C4-2B (cell line): ENCODE results near the gene MCUB.
A peak's percentile ranks its signal among the peaks of the same experiment; 100 is the strongest.

Source experiments
- H3K27ac ChIP-seq: fragments of 450-650 bp; 2 replicates; pipeline ENCODE4 v1.5.1; 2017
- CTCF ChIP-seq: fragments of 450-650 bp; conservative IDR thresholded peaks from 2 replicates; pipeline ENCODE4 v1.5.1; 2017; ENCODE audit warnings: mild to moderate bottlenecking
- ZFX ChIP-seq: fragments of 450-650 bp; IDR thresholded peaks from 2 replicates; pipeline ENCODE4 v1.6.1; 2017

Gene MCUB

GRCh38 chr4:109701566-109702410 lies 141.7 kb downstream of the MCUB start:
- no peak overlapping the region for H3K27ac ChIP-seq
- TF ChIP-seq CTCF: no peak
- no peak for TF ChIP-seq ZFX

GRCh38 chr4:109702950-109703663 lies 143.1 kb downstream of the MCUB start, which contains the start of gene CASP6:
CASP6 (minus strand) TSS chr4:109703445; CDS start chr4:109703395, 50 bp downstream.
- peak within 1 kb of the TSS; percentile 52 for H3K27ac ChIP-seq
- TF ChIP-seq ZFX (0 out of 2 replicates have a peak, but pooled peaks have one; percentile 8), CTCF (peak; percentile 69)

GRCh38 chr4:109703664-109704361 lies 143.8 kb downstream of the MCUB start:
- H3K27ac ChIP-seq: peak overlapping the region; percentile 52
- no peak for TF ChIP-seq ZFX
- TF ChIP-seq CTCF: no peak

DNA sequence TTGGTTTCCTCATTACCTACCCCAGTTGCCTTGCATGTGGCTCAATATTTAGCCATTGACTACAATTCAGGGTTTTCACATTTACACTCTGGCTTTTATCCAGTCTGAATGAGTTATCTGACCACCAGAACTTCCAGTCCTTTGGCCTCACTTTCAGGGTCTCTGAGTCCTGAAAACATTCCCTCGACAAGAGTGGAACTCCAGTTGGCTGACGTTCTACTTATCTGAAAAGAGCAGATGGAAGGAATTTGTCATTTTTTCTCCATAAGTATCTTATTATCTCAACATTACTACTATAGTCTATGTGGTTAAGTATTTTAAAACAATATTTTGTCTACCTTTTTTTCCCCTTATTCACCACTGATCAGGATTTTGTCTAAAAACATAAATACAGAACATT lies 148.4 kb downstream of the MCUB start:
- TF ChIP-seq CTCF: no peak
- no peak for TF ChIP-seq ZFX
- H3K27ac ChIP-seq: no peak overlapping the region

DNA sequence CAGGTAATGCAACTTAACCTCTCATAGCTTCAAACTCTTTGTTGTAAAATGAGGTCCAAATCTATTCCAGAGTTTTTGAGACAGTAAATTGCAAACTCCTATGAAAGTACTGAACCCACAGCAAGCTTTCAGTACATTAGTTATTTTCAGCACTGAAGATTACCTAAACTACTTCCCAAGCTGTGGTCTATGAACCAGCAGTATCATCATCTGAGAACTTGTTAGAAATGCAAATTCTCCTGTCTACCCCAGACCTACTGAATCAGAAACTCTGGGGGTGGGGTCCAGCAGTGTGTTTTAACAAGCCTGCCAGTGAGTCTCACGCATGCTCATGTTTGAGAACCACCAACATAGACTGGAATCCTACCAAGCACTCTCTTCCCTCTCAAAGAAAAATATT lies 148.9 kb downstream of the MCUB start:
- TF ChIP-seq CTCF (no peak), ZFX (no peak)
- H3K27ac ChIP-seq: no peak overlapping the region

DNA sequence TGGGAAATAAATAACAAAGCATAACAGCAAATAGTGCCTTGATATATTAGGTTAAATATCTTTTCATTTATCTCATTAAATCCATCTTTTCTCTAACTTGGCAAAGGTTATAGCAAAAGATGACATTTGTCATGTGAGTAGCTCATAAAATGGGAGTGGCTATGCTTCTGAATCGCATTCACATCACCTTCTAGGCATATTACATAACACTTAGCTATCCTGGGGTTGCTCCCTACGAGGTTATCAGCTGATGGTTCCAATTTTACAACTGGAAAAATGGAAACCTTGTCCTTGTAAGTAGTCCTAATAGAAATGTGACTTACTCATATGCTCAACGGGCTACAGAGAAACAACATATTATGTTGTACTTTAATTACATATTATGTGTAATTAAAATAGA lies 153.5 kb downstream of the MCUB start:
- TF ChIP-seq CTCF: no peak
- TF ChIP-seq ZFX: no peak
- H3K27ac ChIP-seq: no peak overlapping the region

DNA sequence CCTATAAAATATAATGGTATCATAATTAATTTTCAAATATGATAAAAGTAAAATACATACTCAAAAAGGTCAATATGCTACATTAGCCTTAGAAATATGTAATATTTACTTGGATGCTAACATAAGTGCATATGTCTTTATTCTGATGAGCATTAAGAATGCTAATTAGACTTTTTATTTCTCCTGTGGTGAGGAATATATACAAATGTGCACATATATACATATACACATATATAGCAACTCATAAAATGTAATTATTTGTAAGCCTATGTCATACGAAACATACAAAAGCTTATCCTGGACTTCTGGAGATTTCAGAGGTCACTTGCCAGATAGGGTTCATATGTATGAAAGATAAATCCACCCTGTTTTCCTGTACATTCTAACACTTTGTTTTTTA lies 158.7 kb downstream of the MCUB start:
- TF ChIP-seq ZFX: no peak
- TF ChIP-seq CTCF: no peak
- no peak overlapping the region for H3K27ac ChIP-seq
